Right hindlimb (tissue), 1 donor: ENCODE measurements around the gene CUBN.
"Not testable (repeated sequence)": the region's sequence is repeated elsewhere in the genome, so short reads cannot be mapped to it uniquely, and the experiment has no call there.

Experiments used
- DNase-seq: peaks from one replicate; pipeline ENCODE4 v3.0.0-alpha.2; 2018

The CUBN gene

DNA sequence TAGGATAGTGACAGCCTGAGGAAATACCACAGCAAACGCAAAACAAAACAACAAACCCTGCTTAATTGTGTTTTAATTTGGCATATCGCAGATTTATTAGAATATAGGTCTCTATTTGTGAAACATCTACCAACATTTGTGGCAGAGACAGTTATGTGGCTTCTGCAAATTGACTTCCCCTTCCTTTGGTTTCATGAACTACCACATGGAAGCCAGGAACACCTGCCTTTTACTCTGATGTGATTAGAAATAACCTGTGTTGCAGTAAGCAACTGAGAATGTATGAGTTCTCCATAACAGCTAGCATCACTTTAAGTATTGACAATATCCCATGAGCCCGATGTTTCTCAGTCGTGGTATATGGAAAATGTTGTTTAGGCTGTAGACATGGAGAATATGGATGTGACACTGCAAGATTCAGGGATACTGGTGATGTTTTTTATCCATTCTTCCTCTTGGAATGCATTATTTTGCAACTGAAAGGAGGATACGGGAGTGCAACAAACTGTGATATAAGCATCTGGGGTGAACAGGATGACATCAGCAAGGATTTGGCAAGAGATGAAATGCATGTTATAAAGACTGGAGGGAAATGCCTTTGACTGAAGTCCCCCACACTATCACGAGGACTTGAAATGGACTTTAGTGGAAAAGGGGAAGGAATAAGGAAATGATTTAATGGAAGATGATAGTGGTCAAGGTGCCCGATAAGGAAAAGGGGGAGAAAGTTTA, 95.9 kb downstream of the CUBN start:
- DNase-seq: no peak

DNA sequence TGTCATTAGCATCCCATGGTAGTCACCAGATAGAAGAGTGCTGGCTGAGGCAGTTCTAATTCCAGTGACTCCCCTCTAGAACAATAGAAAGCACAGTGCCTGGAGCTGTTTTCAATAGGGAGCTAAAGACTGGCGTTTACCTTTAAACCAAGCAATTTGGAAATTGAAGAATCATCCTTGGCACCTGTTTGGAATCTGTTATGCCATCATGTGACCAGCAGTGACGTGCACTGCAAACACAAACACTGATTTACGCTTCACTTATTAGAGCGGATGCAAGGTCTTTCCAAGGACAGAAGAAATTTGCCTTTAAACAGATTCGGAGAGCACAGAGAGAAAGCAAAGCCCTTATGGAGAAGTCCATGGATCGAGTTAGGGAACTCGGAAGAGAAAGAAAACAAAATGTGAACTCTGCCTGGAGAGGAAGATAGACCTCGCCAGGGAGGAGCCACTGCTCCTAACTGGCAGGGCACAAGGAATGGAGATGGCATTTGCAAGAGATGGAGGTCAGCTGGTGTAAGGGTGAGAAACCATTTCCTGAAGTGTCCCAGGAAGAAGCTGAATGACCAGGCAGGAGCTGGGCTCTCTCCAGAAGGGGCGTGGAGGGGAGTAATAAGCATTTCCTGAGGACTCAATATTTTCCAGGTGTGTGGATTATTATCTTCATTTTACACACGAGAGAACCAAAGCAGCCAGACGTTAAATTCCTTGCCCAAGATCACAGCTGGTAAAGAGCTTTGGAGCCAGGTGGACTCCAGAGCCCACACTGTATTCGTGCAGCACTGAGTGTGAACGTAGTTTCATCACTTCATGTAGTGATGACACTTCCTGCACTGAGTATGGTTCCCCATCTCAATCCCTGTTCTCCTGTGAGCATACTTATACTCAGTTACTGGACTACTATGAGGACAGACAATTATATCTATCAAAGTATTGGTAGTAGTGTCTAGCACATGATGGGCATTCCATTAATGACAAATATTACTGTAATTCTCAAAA, 97.7 kb downstream of the CUBN start:
- peak; percentile 51 for DNase-seq

DNA sequence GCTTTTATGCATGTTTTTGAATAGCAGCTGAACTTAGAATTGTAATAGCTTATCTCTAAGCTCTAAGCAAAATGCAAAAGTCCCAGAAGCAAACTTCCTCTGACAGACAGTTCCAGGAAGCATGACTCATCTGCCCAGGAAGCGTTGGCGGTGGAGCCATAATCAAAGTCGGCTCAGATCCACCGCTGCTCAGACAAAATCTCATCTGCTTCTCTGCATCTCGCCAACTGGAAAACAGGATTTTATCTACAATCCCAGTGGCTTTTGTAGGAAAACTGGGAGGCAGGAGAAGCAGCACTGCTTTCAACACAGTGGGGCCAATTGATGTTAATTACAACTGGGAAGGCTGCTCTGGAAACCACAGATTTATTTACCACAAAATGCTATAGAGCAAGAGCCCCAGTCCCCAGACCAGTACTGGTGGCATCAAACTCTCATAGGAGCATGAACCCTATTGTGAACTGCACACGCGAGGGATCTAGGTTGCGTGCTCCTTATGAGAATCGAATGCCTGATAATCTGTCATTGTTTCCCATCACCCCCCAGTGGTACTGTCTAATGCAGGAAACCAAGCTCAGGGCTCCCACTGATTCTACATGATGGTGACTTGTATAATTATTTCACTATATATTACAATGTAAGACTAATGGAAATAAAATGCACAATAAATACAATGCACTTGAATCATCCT, 99.9 kb downstream of the CUBN start:
- peak; percentile 79 for DNase-seq

DNA sequence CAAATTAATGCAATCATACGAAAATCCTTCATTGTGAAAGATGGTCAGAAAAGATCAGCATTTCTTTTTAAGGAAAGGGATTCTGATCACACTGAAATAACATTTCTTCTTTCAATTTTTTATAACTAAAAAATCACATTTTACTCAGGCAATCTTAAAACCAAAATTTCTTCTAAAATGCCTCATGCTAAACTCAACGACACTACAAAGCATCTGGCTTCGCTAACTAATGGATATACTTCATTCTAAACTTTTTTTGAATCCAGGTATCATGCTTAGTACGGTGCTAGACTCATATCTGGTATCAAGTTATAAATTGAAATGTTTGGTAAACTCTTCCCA, 100.4 kb downstream of the CUBN start:
- no peak for DNase-seq

DNA sequence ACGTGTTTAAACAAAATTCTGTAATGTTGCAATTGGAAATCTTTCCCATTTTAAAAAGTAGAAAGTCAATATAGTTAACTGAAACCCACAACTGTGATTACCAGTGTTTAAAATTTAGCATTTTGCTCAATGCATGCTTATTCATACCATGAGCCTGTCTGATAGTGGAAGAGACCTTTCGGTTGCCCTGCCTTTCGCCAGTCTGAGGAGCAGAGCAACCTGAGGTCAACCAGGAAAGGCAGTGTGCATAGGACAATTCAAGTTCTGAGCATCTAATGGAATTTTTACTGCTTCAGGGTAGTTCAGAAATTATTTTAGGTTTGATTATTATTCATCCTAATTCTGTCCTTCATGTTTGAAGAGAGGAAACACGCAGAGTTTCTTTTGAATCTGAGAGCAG, 100.8 kb downstream of the CUBN start:
- no peak for DNase-seq

DNA sequence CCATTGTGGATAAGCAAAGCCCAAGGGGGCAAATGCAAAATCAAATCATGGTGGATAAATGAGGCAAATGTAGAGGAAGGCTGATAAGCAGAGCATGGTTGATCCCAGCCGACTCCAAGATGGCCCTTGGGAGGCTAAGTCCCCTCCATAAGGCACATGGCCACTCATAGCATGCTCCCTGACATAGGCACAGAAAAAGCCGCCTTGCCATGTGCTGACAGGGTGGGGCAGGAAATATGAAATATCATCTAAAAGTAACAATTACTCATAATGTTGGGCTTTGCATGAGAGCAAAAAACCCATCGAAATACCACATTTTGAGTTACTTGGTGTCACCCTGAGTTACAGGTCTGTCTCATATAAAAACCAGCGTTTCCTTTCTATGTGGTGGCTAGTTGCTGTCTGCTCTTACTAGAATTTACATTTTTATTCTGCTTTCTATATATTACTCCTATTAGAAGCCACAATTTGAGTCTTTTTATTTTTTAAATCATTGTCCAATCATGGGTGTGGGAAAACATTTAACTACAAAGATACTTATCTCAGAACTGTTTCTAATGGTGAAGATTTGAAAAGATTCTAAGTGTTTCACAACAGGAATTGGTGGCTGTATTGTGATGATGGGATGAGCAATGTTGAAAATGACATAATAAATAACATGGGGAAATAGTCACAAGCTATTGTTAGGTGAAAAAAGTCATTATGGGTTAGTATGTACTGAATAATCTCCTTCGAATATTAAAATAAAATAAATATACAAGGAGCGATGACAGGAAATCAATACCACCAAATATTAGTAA, 102.7 kb downstream of the CUBN start:
- DNase-seq: no peak

DNA sequence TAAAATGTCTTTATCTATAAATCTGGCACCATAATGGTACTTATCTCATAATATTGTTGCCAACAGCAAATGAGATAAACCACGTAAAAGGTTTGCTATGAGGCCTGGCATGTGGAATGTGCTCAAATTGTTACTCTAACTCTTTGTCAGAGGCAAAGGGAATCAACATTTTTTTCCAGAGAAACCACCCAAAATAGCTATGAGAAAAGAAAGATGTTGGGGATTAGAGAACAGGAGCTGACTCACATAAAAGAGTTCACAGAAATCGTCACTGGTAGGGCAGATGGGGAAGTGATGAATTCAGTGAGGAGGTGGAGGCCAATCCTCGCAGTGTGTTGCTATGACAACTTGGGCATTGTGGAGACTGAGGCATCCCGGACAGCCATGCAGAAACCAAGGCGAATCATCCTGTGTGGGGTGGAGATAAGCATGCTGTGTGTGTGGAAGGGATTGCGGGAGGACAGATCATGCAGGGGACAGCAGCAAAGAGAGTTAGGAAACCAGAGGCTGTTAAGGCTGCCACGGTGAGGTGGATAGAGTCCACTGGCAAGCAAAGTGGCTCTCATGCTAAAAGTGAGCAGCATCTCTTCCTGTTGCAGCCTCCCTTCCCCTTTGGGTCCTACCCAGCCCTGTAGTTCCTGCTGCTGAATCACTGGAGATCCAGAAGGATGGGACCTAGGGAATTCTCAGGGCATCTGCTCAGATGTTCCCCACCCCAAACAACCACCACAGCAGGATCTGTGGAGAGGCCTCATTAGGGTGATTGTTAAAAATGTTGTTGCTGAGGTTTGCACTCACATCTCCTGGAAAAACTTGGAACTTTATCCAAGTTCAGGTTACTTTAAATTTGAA, 103.9 kb downstream of the CUBN start:
- no peak for DNase-seq

DNA sequence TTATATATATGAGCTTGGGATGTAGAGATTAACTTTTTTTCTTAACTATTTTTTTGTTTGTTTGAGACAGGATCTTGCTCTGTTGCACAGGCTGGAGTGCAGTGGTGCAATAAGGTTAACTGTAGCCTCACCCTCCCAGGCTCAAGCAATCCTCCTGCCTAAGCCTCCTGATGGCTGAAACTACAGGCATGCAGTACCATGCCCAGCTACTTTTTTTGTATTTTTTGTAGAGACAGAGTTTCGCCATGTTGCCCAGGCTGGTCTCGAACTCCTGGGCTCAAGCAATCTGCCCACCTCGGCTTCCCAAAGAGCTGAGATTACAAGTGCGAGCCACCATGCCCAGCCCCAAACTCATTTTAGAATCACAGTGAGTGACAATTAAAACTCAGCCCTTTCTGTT, 105.2 kb downstream of the CUBN start:
- DNase-seq: no peak

DNA sequence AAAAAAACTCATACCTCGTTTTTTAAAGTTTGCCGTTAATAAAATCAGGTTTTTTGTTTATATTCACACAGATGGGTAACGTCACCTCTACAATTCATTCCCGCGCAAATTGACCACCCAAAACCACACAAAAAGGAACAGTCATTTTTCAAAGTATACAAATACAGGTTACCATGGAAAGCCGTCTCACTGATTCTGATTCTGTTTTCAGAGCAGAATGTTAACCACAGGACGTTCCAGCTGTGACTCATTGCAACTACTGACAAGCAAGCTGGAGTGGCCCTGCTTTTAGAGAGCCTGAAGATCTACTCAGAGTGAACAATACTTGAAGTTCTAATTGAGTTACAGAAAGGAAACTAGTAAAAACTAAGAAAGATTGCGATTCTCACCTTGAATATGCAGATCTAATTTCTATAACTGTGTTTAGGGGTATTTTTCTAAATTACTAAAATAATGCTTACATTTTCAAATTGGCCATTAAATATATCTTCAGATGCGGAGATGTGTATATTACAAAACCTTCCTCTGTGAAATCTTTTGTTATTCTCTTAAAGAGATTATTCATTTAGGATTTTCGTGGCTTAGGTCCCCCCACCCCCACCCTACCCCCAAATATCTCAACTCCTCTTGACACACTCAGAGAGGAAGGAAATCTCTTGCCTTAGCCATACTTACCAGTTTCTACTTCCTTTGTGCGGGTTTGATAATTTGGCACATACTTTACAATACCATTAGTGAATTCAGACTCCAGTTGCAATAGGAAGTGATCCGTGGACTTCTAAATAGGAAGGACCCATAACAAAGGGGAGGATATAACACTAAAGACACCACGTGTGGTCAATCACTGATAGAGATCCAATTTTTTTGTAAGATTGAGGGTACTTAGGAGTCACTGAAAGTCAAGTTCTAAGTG, 106.0 kb downstream of the CUBN start:
- peak; percentile 82 for DNase-seq

DNA sequence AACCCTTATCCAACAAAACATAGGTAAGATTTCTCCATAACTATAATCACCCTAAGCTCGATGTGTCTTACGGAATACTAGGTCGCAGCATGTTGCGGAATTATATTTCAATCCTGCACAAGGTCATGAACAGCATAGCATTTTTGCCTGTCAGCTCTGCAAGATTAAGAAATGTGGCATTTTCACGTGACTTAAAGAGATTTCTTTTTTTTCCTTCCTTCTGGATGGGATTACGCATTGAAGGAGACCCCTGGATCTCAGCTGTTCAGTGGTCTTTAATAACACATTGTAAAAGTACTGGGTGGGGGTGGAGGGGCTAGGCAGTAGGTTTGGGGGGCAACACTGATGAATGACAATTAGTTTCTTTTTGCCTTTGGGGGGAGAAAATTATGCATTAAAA, 106.7 kb downstream of the CUBN start:
- no peak for DNase-seq

DNA sequence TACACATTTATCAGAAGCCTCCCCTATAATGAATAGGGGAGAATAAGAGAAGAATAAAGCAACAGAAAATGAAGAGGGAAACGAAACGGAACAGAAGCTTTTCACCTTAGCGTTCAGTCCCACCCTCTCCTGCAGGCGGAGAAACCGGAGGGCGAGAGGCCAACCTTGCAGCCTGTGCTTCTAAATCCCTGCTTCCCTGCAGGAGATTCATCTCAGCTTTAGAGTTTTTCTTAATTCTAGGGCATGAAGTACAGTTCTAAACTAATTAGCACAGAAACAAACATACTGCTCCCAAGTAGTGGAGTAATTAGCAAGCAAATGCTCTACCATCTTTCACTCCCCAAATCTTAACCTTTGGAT, 107.2 kb downstream of the CUBN start:
- peak; percentile 57 for DNase-seq

DNA sequence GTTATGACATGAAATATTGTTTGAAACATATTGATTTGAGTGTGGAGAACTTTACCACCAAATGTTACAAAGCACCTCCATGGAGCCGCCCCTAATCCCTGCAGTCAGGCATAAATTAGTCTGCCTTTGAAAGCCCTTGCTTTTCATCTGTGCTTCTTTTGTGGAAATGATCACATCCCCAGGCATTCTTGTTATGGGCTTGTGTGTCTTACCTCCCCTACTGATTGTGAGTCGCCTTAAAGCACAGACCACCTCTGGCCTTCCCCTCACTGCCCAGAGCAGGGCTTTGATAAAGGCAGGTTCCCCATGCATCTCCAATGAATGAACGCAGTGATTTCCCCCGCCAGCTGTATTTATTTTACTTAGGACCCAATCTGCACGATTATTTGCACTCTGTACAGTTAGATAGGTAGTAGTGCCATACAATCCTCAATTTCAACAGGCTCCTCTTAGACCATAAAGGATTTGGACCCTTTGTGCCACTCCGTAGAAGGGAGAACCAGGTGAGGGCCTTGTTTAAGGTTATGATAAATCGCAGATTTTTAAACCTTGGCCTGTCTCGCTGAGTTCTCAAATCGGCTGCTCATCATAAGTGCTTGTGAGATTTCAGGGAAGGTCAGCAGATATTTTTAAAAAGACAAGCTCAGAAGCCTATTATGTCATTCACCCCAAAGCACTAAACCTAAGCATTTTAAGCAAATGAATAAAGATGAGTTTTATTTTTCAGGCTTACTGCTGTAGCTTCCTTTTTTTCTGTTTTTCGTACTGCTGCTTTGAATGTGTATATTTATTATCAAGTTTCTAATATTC, 107.8 kb downstream of the CUBN start:
- DNase-seq: no peak

DNA sequence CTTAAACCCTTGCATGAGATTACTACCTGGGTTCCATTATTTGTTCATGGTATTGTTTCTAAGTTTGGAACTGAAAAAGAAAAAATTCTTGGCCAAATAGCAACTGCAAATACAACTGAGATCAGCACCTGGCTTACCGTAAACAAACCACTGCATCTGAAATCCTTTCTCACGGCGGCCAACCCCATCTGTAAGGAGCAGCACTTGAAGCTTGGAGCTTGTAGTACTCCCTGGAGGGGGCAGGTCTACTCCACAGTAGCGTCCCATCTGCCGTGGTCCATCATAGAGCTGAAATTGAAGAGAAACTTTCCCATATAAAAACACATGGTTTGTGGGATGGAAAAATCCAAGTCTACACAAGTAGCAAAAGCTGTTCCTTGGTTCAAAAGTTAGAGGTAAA, 109.9 kb downstream of the CUBN start:
- DNase-seq: no peak

DNA sequence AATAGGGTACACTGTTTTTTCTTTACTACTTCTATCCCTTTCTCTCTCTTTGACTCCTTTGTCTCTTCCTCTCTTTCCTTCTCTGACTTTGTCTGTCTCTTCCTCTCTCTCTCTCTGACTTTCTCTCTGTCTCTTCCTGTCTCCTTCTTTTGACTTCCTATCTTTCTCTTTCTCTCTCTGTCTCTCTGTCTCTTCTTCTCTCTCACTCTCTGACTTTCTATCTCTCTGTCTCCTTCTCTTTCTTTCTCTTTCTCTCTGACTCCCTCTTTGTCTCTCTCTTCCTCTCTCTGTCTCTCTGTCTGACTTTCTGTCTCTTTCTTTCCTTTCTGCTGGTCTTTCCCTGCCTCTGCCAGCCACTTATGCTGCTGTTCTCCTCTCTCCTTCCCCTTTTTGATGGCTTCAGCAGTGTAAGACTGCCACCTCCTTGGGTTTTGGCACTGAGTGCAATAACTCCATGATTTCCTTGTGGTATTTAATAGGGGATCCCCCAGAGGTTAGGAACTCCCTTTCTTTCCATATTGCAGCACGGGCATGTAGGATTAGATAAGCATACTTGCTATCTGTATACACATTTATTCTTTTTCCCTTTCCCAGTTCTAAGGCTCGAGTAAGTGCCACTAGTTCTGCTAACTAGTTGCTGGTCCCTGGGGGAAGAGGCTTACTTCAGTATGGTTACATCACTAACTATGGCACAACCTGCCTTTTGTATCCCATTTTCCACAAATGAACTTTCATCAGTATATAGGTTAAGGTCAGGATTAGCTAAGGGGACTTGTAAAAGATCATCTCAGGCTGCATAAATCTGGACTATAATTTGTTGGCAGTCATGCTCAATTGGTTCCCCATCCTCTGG, 116.3 kb downstream of the CUBN start:
- DNase-seq: not testable (repeated sequence)

DNA sequence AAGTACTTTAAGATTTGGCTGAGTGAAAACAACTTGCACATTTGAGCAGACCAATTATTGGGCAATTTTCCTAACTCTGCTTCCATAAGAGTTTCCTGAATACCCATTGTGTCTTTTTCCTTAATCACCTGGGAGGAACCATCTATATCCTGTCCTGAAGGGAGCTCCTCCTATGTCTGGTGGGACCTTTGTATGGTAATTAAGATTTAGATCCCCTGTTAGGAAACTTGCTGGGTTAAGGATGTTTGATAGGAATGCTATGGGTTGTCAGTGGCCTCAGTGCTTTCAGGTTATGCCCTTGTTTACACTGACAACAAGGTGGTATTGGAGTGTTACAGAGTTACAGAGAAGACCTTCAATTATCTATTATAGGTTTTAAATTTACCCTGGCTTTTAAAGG, 116.9 kb downstream of the CUBN start:
- not testable (repeated sequence) for DNase-seq

DNA sequence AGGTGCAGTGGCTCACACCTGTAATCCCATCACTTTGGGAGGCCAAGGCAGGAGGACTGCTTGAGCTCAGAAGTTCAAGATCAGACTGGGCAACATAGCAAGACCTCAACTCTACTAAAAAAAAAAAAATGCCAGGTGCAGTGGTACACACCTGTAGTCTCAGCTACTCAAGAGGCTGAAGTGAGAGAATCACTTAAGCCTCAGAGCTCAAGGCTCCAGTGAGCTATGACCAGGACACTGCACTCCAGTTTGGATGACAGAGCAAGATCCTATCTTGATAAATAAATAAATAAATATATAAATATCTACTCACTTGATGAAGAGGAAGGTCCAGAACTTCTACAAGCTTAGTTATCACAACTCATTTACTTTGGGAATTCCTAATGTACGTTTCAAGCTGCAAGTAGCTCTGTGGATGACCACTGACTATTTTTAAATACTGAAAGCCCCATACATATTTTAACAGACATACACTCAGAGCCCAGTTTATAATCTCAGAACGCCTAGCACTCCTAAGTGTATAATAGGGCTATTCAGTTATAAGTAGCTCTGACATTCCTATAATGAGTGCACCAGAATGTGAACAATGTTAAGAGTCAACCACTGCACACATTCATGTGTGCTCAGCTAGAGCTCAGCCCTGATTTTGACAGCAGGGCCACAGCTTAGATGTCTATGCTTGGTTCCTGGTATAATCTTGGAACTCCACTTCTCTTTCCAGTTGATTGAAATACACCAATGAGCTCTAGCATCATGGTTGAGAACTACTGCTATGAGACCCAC, 119.1 kb downstream of the CUBN start:
- no peak for DNase-seq

DNA sequence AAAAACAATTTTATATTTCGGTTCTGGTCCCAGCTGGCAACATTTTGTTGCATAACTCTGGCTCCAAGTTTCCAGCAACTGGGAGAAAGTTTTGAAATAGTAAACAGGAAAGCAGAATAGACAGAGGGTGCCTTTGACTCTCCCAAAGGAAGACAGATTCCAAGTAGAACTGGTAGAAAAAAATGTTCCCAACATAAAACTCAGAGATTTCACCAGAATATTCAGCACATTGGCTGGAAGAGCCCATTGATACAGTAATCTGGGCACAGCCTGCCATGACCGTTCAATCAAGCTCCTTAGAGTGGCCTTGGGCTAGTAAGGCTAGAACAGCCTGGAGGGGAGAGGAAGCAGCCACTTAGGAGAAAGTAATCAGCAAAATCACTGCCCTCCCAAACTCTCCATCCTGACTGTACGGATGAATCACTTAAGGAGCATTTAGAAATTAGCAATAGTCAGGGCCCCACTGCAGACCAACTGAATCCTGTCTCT, 120.4 kb downstream of the CUBN start:
- no peak for DNase-seq

DNA sequence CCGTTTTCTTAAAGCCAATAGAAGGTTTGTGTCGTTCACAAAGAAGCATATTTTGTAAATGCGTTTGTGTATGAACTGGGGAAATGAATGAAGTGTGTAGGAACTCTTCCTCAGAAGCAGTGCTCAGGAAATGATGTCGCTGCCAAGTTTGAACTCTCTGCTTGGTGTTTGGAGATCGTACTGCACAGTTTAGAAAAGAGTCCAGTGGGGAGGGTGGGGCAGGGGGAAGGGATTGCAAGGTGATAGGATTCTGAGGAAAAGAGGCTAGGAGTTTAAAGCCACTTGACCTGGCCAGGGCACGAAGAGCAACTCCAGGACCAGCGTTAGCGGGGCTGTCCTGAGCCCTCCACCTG, 122.2 kb downstream of the CUBN start:
- no peak for DNase-seq
